ENCODE data around the gene PPP3CA.
"Not testable (repeated sequence)": the region's sequence is repeated elsewhere in the genome, so short reads cannot be mapped to it uniquely, and the experiment has no call there.

PPP3CA gene

GRCh38 chr4:101211146-101211553, 136.2 kb downstream of the PPP3CA start:
- DNase-seq (ENCODE audit: low read depth): no peak

- no peak for DNase-seq (ENCODE audit: low read depth)
Measured at GRCh38 chr4:101210331-101210730, 137.0 kb downstream of the PPP3CA start.

GRCh38 chr4:101208171-101208570, 139.2 kb downstream of the PPP3CA start:
- DNase-seq (ENCODE audit: low read depth): no peak

DNA sequence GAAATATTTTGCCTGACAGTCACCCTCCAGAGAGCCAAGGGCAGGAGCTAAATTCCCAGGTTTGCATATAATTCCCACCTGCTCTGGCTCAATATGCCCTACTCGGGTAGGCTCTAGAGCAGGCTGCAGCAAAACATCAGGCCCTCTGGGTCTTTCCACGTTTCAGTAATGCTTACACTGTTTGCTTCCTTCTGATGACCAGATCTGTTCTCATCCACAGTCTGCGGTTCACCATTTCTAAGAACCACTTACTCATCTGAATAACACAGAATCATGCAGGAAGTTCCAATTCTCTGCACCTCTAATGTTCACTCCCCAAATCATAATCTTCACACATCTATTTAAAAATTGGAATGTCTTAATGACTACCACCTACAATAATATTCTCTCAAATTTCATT, 141.4 kb downstream of the PPP3CA start:
- no peak for DNase-seq (ENCODE audit: low read depth)

GRCh38 chr4:101201421-101201820, 145.9 kb downstream of the PPP3CA start:
- DNase-seq (ENCODE audit: low read depth): no peak

DNA sequence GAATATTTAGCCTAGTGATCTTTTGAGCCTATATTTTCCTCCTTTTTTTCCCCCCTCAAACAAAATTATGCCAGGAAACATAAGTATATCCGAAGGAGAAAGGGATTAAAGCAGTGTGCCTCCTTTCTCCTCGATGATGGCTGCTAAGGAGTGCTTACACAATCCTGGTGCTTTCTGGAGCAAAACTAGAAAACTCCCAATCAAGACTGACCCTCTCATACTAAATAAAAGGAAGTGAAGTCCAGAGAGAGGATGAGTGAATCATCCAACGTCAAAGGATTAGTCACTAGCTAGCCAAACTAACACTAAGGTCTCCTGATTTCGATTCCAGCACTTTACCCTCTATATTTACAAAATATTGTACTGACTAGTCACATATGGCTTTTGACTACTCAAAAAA, 146.8 kb downstream of the PPP3CA start:
- DNase-seq (ENCODE audit: low read depth): peak; percentile 85

- peak; percentile 31 for DNase-seq (ENCODE audit: low read depth)
Measured at GRCh38 chr4:101199507-101200285, 147.6 kb downstream of the PPP3CA start.

DNA sequence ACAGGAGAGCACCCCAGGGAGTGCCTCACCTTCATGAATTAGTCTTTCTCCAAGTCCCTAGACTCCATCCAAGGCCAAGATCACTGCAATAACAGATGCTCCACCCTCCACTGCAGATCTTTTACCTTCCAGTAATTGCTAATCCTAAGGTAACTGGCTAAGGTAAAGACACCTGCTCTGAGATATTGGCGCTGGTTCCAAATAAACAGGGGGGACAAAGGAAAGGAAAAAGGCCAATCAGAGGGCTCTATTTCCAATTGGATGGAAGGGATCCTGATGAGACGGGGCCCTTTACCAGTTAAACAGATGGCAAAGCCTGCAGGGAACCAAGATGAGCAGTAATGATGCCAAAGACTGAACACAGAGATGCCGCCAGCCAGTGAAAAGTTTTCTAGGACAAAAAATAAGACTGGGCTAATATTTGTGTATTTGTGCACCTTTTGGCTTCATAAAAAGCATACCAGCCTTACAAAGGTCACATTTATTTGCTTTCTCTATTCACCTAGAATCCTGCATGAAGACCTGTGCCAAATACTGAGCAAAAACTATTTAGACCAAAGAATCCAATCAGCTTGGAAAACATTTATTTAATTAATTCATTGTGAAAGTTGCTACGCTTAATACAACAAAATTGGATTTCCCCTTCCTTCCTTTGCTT, 148.5 kb downstream of the PPP3CA start:
- no peak for DNase-seq (ENCODE audit: low read depth)

DNA sequence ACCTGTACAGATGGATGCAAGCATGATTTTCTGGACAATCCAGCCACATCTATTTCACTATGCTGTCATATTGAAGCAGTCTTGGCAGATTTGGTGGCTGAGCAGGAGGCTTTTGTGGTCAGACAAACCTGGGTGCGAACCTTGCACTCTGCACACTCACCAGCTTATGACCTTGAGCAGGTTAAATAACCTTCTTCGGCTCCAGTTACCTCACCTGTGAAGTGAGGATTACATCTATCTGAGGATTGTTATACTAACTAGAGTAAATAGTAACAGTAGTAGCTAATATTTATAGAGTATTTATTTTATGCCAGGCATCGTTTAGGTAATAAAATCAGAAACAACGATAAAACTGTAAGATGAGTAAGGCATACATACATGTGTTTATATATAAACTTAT, 150.0 kb downstream of the PPP3CA start:
- DNase-seq (ENCODE audit: low read depth): no peak

DNA sequence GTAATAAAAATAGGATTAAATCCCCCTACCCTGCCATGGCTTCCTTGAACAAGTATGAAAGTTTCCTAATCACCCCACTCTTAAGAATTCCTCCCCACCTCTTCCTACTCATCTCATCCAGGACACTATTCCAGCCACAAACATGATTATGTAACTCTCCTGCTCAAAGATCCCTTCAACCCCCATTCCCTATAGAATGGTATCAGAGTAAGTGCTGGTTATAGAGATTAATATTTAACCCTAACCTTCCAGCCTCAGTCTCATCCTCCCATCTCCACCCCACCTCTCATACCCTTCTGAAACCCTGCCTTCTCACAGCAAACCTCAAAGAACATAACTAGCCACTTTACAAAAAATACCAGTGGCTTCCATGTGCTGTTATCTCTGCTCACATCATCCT, 155.1 kb downstream of the PPP3CA start:
- no peak for DNase-seq (ENCODE audit: low read depth)

- DNase-seq (ENCODE audit: low read depth): no peak
Measured at GRCh38 chr4:101191302-101192098, 155.8 kb downstream of the PPP3CA start.

DNA sequence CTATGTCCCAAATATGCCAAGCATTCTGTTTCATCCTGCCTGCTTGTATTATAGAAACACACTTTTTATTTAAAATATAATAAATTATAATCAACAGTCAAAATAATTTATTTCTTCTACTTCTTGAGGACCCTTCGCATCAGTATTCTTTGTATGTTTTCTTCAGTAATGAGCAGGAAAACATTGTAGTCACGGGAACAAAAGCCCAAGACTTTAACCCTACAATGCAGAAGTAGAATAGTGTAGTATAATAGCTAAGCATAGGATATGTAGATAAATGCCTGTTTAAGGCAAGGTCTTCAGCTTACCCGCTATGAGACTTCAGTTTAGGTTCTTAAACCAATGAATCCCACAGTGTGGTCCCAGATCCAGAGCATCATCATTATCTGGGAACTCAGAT, 156.6 kb downstream of the PPP3CA start:
- no peak for DNase-seq (ENCODE audit: low read depth)

DNA sequence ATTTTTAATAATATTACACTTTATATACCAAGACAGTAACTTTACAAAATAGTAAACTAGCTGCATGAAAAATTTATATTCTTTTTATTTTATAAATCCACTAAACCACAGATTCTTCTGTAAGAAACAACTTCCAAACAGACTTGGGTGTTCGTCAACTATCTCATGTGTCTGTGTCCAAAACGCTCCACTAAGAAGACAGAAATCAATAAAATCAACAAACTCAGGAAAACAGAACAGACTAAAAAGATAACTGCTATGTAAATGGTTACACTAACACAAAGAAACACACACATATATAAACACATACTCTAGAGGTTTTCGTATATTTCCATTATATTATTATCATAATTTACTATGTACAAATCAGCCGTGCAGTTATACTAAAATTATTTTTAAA, 158.4 kb downstream of the PPP3CA start:
- no peak for DNase-seq (ENCODE audit: low read depth)

DNA sequence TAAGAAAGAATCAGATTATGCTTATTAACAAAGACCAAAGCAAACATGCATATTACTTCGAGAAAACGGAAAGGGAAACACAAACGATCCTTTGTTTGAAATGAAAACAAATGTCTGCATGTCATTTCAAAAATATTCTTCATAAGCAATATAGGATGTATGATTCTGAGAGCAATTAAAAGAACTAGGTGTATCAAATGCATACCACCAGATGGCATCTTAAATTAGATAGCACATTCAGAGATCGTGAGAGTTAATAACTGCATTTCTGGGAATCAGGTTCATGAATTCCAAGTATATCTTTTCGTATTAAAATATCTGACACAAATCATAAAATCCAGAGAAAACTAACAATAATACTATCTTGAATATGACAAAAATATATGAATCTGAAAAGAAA, 159.5 kb downstream of the PPP3CA start:
- DNase-seq (ENCODE audit: low read depth): no peak

- no peak for DNase-seq (ENCODE audit: low read depth)
Measured at GRCh38 chr4:101186567-101187184, 160.7 kb downstream of the PPP3CA start.

- DNase-seq (ENCODE audit: low read depth): no peak
Measured at GRCh38 chr4:101184668-101185067, 162.7 kb downstream of the PPP3CA start.

DNA sequence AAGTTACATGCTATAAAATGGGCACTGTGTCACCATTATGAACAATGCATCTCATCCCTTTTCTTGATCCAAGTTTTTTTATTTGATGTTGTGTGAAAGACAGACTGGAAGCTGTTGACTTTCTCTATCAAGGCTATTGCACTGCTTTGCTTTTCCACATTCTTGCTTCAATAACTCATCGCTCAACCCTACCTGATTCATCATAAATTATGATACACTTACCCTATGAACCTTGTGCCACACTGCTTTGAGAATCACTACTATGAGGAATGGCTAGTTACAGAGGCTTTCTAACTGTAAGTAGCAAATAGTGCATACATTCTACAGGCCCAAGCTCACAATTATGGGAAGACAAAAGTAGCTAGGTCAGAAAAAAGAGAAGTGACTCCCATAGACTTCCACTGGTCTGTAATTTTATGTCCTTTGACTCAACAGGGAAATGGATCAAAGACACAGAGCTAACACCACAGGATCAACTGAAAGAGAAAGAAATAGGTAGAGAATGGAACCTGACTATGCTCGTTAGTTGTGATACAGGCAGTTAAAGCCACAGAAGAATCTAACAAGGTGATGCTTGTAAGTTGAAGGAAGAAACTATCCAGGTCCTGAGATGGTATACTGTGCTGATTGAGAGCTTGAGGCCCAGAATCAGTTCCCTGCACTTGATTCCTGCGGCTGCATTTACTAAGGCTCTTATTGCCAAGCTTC, 163.5 kb downstream of the PPP3CA start:
- DNase-seq (ENCODE audit: low read depth): no peak

- no peak for DNase-seq (ENCODE audit: low read depth)
Measured at GRCh38 chr4:101183221-101183620, 164.1 kb downstream of the PPP3CA start.

DNA sequence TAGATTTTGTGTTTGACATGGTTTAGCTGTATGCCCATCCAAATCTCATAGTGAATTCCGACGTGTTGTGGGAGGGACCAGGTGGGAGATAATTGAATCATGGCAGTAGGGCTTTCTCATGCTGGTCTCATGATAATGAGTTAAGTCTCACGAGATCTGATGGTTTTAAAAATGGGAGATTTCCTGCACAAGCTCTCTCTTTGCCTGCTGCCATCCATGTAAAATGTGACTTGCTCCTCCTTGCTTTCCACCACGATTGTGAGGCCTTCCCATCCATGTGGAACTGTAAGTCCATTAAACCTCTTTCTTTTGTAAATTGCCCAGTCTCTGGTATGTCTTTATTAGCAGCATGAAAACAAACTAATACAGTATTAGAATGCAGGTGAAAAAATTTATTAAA, 164.6 kb downstream of the PPP3CA start:
- not testable (repeated sequence) for DNase-seq (ENCODE audit: low read depth)

- DNase-seq (ENCODE audit: low read depth): peak; percentile 23
Measured at GRCh38 chr4:101178731-101179130, 168.6 kb downstream of the PPP3CA start.

- no peak for DNase-seq (ENCODE audit: low read depth)
Measured at GRCh38 chr4:101177154-101177553, 170.2 kb downstream of the PPP3CA start.

All from HS-5 (cell line).